Panc1 (cell line): ENCODE measurements around the gene SERPINB1. TPM values are rescaled to one million over a fixed set of nuclear protein-coding genes. Genes with fewer than 3 reads are reported as not detected.
"Not testable (repeated sequence)": the region's sequence is repeated elsewhere in the genome, so short reads cannot be mapped to it uniquely, and the experiment has no call there.

Experiments used
- ATAC-seq: fragments of 200-7000 bp; cut with Tn5 transposase; 2 replicates; pipeline ENCODE4 v1.9.1; 2020; ENCODE audit warnings: mild to moderate bottlenecking, moderate library complexity
- BruUV-seq: library from RNA; stranded (reverse); fragments of 400-500 nt; replicated peaks from 2 replicates; lab custom pipeline; 2021; lab: Mats Ljungman, UMichigan
- CTCF ChIA-PET: fragments of 300-600 bp; sonication (Branson Sonifier 250); formaldehyde crosslinking; loops from one replicate; lab custom pipeline; 2022; ENCODE audit warnings: antibody characterized with exemption; lab: Charles Lee
- POLR2A ChIA-PET: fragments of 300-600 bp; sonication (Branson Sonifier 250); formaldehyde crosslinking; loops from one replicate; lab custom pipeline; 2022; ENCODE audit warnings: antibody characterized with exemption; lab: Charles Lee
- DNase-seq: peaks from one replicate; pipeline ENCODE4 v3.0.0-alpha.2; 2010; ENCODE audit warnings: low read depth, low spot score
- H3K27ac ChIP-seq: 2 replicates; pipeline ENCODE4 v1.5.1; 2011; ENCODE audit warnings: mild to moderate bottlenecking, low read length, inconsistent platforms
- H3K27me3 ChIP-seq: fragments of 200-500 bp; sonication (Bioruptor generic); 2 replicates; pipeline ENCODE4 v1.6.0; 2014; ENCODE audit warnings: low read length, inconsistent platforms; ENCODE audit not compliant: control insufficient read depth, insufficient read depth
- H3K36me3 ChIP-seq: fragments of 200-500 bp; sonication (Bioruptor generic); 2 replicates; pipeline ENCODE4 v1.5.1; 2014; ENCODE audit warnings: inconsistent platforms, mild to moderate bottlenecking, low read length, moderate library complexity; ENCODE audit not compliant: control insufficient read depth, insufficient read depth
- H3K4me1 ChIP-seq: 2 replicates; pipeline ENCODE4 v1.5.1; 2011; ENCODE audit warnings: inconsistent platforms, mild to moderate bottlenecking, low read length, moderate library complexity; ENCODE audit not compliant: control insufficient read depth, insufficient read depth
- H3K4me3 ChIP-seq, 2 experiments: 2 replicates each; pipeline ENCODE4 v1.5.1; 2011 to 2012; ENCODE audit warnings: low read depth in 2 of 2, low read length in 2 of 2, mild to moderate bottlenecking in 2 of 2, inconsistent platforms in 1 of 2, moderate library complexity in 1 of 2
- H3K9me3 ChIP-seq: fragments of 200-500 bp; sonication (Bioruptor generic); 2 replicates; pipeline ENCODE4 v1.5.1; 2014; ENCODE audit warnings: low read depth, mild to moderate bottlenecking, inconsistent platforms, low read length, moderate library complexity; ENCODE audit not compliant: control insufficient read depth, insufficient read depth
- POLR2AphosphoS5 ChIP-seq: IDR thresholded peaks from 2 replicates; pipeline ENCODE4 v1.6.1; 2012; ENCODE audit warnings: mild to moderate bottlenecking, low read depth, low read length, moderate library complexity
- SIN3A ChIP-seq: IDR thresholded peaks from 2 replicates; pipeline ENCODE4 v1.6.1; 2012; ENCODE audit warnings: low read depth, mild to moderate bottlenecking, low read length, moderate library complexity, borderline replicate concordance; ENCODE audit not compliant: insufficient read depth
- TCF7L2 ChIP-seq: IDR thresholded peaks from 2 replicates; pipeline ENCODE4 v1.6.1; 2011; ENCODE audit warnings: mild to moderate bottlenecking, low read depth, low read length, inconsistent platforms
- in situ Hi-C: cut with HindIII; loops from 2 replicates; pipeline ENCODE4 v1.10.0; 2016; ENCODE audit warnings: low sequenced_read_pairs, low pct_unique_long_range_greater_than_20kb
- intact Hi-C: fragments of 100-400 bp; cut with micrococcal nuclease; formaldehyde crosslinking; loops from one replicate; pipeline ENCODE4 v1.10.0; 2022; ENCODE audit not compliant: unreplicated experiment
- total RNA-seq: library from RNA; stranded (reverse); gene quantifications from one replicate; pipeline ENCODE4 v1.2.1, GENCODE V29; 2021; ENCODE audit not compliant: unreplicated experiment
- TF ChIP-seq, protein P1 (sequence below): fragments of 450-650 bp; IDR thresholded peaks from 2 replicates; pipeline ENCODE4 v1.5.1; 2017; ENCODE audit warnings: mild to moderate bottlenecking
- TF ChIP-seq, protein P2 (sequence below), 2 experiments: IDR thresholded peaks; 2 replicates each; pipeline ENCODE4 v1.6.1; 2011 to 2012; ENCODE audit warnings: low read depth in 2 of 2, control low read depth in 1 of 2, low read length in 1 of 2, mild to moderate bottlenecking in 1 of 2, moderate library complexity in 1 of 2; ENCODE audit not compliant: insufficient read depth in 1 of 2

The SERPINB1 gene
- total RNA-seq, 1 experiment from 2014 or later, result 40.8 TPM

DNA sequence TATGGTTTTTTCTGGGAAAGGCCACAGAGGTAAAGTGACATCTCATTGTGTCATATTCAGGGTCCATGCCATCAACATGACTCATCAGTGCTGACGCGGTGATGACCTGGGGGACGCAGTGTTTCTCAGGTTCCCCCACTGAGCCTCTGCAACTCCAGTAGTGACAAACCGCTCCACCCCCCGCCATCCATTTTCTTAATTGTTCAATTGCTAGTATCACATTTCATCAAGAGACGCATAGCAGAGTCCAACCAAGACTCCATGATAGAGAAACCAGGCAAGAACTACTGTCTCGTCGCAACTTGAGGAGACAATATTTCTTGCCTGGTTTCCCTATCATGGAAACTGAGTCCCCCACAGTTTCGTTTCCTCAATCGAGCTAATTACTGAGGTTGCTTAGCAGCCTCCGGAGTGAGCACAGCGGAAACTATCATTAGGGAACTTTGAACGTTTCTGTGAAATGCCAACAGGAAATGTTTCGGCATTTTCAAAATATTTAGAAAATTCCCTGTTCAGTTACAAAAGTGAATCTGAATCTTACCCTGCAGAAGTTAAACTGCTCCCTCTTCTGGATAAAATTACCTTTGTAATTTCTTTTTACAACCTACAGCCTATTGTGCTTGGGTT lies 12.2 kb upstream of the SERPINB1 start:
- ChIA-PET POLR2A (no interaction called here), CTCF (no interaction called here)
- no peaks in the 10 kb centered on the region for H3K27me3 ChIP-seq
- peak overlapping the region; percentile 95 for H3K27ac ChIP-seq
- no peaks in the 10 kb centered on the region for H3K36me3 ChIP-seq
- H3K4me1 ChIP-seq, result peaks cover 53% of the 10 kb centered on the region
- peak; percentile 67 for DNase-seq
- TF ChIP-seq SIN3A (no peak), TCF7L2 (no peak), POLR2AphosphoS5 (no peak)
- TF ChIP-seq, protein P1, sequence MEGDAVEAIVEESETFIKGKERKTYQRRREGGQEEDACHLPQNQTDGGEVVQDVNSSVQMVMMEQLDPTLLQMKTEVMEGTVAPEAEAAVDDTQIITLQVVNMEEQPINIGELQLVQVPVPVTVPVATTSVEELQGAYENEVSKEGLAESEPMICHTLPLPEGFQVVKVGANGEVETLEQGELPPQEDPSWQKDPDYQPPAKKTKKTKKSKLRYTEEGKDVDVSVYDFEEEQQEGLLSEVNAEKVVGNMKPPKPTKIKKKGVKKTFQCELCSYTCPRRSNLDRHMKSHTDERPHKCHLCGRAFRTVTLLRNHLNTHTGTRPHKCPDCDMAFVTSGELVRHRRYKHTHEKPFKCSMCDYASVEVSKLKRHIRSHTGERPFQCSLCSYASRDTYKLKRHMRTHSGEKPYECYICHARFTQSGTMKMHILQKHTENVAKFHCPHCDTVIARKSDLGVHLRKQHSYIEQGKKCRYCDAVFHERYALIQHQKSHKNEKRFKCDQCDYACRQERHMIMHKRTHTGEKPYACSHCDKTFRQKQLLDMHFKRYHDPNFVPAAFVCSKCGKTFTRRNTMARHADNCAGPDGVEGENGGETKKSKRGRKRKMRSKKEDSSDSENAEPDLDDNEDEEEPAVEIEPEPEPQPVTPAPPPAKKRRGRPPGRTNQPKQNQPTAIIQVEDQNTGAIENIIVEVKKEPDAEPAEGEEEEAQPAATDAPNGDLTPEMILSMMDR, result no peak; the same call in none of the 2 replicates
- TF ChIP-seq, protein P2, sequence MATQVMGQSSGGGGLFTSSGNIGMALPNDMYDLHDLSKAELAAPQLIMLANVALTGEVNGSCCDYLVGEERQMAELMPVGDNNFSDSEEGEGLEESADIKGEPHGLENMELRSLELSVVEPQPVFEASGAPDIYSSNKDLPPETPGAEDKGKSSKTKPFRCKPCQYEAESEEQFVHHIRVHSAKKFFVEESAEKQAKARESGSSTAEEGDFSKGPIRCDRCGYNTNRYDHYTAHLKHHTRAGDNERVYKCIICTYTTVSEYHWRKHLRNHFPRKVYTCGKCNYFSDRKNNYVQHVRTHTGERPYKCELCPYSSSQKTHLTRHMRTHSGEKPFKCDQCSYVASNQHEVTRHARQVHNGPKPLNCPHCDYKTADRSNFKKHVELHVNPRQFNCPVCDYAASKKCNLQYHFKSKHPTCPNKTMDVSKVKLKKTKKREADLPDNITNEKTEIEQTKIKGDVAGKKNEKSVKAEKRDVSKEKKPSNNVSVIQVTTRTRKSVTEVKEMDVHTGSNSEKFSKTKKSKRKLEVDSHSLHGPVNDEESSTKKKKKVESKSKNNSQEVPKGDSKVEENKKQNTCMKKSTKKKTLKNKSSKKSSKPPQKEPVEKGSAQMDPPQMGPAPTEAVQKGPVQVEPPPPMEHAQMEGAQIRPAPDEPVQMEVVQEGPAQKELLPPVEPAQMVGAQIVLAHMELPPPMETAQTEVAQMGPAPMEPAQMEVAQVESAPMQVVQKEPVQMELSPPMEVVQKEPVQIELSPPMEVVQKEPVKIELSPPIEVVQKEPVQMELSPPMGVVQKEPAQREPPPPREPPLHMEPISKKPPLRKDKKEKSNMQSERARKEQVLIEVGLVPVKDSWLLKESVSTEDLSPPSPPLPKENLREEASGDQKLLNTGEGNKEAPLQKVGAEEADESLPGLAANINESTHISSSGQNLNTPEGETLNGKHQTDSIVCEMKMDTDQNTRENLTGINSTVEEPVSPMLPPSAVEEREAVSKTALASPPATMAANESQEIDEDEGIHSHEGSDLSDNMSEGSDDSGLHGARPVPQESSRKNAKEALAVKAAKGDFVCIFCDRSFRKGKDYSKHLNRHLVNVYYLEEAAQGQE (IDR thresholded peaks at IDR 0.05; ENCODE audit: insufficient read depth in 1 of 2, low read depth in 2 of 2, low read length in 1 of 2), result no peak
- intact Hi-C loops, result no loop called here
- no peaks in the 10 kb centered on the region for H3K9me3 ChIP-seq
- peak; percentile 47 for ATAC-seq
- no TSS peak for BruUV-seq
- in situ Hi-C loops, result no loop called here
- H3K4me3 ChIP-seq, result peak overlapping the region; percentile 38 to 58

DNA sequence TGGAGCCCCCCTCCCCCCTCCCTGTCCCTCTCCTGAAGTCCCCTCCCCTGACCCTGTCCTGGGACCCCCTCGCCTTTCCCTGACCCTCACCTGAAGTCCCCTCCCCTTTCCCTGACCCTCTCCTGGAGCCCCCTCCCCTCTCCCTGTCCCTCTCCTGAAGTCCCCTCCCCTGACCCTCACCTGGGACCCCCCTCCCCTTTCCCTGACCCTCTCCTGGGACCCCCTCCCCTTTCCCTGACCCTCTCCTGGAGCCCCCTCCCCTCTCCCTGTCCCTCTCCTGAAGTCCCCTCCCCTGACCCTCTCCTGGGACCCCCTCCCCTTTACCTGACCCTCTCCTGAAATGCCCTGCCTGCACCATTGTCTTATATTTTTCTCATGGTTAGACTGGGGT lies 11.7 kb upstream of the SERPINB1 start:
- ATAC-seq, result not testable (repeated sequence)

DNA sequence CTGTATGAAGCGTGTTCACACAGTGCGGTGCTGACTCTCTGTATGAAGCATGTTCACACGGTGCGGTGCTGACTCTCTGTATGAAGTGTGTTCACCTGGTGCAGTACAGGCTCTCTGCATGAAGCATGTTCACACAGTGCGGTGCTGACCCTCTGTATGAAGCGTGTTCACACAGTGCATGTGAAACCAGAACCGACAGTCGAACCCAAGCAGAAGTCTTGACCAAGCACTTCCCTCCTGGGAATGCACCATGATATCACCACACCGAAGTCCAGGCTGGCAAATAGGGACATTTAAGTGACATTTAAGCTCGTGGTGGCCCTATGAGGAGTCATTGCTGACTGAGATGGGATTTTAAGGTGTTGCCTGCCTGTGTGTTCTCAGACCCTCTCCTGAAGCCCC lies 11.3 kb upstream of the SERPINB1 start:
- no peak for ATAC-seq
- CTCF ChIA-PET, result no interaction called here

More for the DNA sequence above, 11.7 kb upstream of the SERPINB1 start:
- peaks cover 48% of the 10 kb centered on the region for H3K4me1 ChIP-seq
- BruUV-seq, intact Hi-C loops, DNase-seq, H3K36me3 ChIP-seq, CTCF ChIA-PET, H3K27me3 ChIP-seq, H3K9me3 ChIP-seq, in situ Hi-C loops: not testable (repeated sequence)
- peak overlapping the region in 1 of 2 experiments; percentile 58; a peak in 2 of 4 replicates for H3K4me3 ChIP-seq
- peak overlapping the region; percentile 95 for H3K27ac ChIP-seq
- POLR2A ChIA-PET, result interaction anchor here (0.7 kb wide), 1 partner anchor 905 kb away, joined by 3 read pairs; no protein-coding TSS in a partner anchor

More for the DNA sequence above, 11.3 kb upstream of the SERPINB1 start:
- DNase-seq, result no peak
- Histone ChIP-seq H3K36me3 (no peaks in the 10 kb centered on the region), H3K4me1 (peaks cover 44% of the 10 kb centered on the region), H3K4me3 (no peak overlapping the region), H3K27ac (no peak overlapping the region), H3K27me3 (no peaks in the 10 kb centered on the region), H3K9me3 (no peaks in the 10 kb centered on the region)
- TF ChIP-seq, protein P1, result no peak
- TF ChIP-seq POLR2AphosphoS5 (no peak), TCF7L2 (no peak), SIN3A (no peak)
- TF ChIP-seq, protein P2 (IDR thresholded peaks at IDR 0.05; ENCODE audit: insufficient read depth in 1 of 2, low read depth in 2 of 2, low read length in 1 of 2), result no peak
- in situ Hi-C loops (no loop called here), intact Hi-C loops (no loop called here)
- BruUV-seq, result no TSS peak
- POLR2A ChIA-PET, result interaction anchor here (0.7 kb wide), 1 partner anchor 905 kb away, joined by 3 read pairs; no protein-coding TSS in a partner anchor
